T-helper 22 cell (primary cell): ENCODE measurements around the gene ADCK1.
"Not testable (repeated sequence)": the region's sequence is repeated elsewhere in the genome, so short reads cannot be mapped to it uniquely, and the experiment has no call there.

ENCODE experiments used
- DNase-seq: peaks from one replicate; pipeline ENCODE4 v3.0.0-alpha.2; 2020; ENCODE audit warnings: low read depth

Gene ADCK1

DNA sequence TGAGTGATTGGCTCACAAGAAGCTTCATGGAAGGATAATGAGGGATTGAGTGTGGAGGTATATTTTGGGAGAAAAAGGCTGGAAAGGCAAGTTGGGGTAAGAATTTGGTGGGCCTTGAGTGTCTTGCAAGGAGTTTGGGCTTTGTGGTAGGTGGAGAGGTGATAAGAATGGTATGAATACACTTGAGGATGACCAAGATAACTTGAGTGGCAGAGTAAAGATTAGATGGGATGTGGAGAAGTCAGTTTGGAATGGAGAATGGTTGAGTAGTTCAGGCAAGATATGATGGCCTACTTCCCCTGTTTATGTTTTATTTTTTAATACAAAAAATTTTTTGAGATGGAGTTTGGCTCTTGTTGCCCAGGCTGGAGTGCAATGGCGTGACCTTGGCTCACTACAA lies 9.1 kb downstream of the ADCK1 start:
- no peak for DNase-seq

GRCh38 chr14:77812028-77812427 lies 12.1 kb downstream of the ADCK1 start:
- DNase-seq: no peak

GRCh38 chr14:77812682-77813081 lies 12.8 kb downstream of the ADCK1 start:
- DNase-seq: not testable (repeated sequence)

GRCh38 chr14:77822307-77822706 lies 22.4 kb downstream of the ADCK1 start:
- no peak for DNase-seq

- DNase-seq: no peak
Observed at GRCh38 chr14:77822741-77823140, 22.8 kb downstream of the ADCK1 start.

DNA sequence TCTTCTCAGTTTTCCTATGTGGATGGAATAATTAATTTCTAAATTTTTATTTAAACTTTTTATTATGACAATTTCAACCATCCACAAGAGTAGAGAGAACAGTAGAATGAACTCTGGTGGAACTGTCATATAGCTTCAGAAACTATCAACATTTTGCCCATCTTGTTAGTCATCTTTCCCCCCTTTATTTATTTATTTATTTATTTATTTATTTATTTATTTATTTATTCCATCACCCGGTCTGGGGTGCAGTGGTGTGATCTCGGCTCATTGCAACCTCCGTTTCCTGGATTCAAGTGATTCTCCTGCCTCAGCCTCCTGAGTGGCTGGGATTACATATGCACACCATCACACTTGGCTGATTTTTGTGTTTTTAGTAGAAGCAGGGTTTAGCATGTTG lies 23.5 kb downstream of the ADCK1 start:
- DNase-seq: no peak

DNA sequence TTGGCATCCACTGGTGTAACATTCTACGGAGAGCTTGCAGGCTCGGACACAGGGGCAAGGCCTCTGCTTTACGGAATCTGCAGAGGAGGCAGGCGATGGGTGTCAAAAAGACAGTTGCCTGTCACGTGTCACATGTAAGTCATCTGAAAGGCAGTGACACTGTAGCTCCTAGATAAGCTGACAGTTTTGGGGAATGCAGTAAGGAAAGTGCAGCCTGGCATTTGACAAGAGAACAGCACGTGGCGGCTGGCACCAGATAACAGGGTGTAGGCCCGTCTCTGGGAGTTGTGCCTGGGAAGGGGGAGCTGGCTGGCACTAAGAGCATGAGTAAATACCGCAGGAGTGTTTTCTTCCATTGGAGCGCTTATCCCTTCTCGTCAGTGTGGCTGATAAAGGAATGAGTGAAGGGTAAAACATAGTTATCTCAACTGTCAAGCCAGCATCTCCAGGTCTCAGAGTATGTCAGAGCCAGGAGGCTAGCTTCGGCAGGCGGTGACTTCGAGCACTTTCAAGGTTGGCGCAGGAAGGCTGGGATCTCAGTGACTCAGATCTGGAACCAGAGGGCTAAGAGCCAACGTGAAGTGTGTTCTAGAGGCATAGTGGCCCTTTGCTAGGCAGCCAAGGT lies 26.1 kb downstream of the ADCK1 start:
- no peak for DNase-seq

GRCh38 chr14:77830692-77831091 lies 30.8 kb downstream of the ADCK1 start:
- no peak for DNase-seq

- DNase-seq: no peak
Observed at GRCh38 chr14:77832297-77832696, 32.4 kb downstream of the ADCK1 start.

- no peak for DNase-seq
Observed at GRCh38 chr14:77837926-77838325, 38.0 kb downstream of the ADCK1 start.

GRCh38 chr14:77838831-77839511 lies 39.1 kb downstream of the ADCK1 start:
- no peak for DNase-seq

GRCh38 chr14:77843195-77843594 lies 43.3 kb downstream of the ADCK1 start:
- no peak for DNase-seq

DNA sequence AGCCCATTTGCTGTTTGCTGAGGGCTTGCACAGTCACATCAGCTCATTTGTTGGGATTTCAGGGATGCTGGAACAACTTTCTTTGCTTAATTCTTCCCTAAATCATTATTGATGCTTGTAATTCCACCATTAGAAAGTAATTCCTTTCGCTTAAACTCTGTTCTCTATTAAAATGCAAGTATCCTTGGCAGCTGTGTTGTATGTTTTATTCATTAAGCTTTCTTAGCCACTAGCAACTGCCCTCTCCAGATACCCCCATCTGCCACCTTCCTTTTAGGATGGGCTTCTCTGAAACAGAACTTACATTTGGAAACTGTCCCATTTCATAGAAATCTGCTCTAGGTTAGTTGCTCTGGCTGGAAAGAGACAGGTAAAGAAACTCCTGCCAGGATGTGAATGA lies 43.7 kb downstream of the ADCK1 start:
- no peak for DNase-seq

GRCh38 chr14:77844802-77845201 lies 44.9 kb downstream of the ADCK1 start:
- no peak for DNase-seq

DNA sequence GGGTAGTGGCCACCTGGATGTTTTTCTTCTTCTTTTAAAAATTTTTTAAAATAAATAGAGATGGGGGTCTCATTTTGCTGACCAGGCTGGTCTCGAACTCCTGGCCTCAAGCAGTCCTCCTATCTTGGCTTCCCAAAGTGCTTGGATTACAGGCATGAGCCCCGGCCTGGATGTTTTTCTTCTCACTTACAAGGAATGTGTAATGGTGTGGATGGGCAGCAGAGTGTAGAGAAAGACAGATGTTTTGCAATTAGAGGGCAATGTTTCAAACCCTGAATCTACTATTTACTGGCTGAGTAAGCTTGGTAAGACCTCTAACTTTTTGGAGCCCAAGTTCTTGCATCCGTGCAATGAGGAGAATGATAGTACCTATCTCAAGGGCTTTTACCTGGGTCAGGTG lies 48.1 kb downstream of the ADCK1 start:
- no peak for DNase-seq

DNA sequence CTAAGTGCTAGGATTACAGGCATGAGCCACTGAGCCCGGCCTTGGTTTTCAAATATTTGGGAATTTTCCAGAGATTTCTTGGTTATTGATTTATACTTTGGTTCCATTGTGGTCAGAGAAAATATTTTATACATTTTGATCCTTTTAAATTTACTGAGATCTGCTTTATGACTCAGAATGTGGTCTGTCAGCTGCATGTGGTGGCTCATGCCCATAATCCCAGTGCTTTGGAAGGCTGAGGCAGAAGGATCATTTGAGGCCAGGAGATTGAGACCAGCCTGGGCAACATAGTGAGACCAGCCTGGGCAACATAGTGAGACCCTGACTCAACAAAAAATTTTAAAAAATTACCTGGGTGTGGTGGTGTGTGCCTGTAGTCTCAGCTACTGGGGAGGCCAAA lies 49.8 kb downstream of the ADCK1 start:
- DNase-seq: no peak

GRCh38 chr14:77853919-77854318 lies 54.0 kb downstream of the ADCK1 start:
- no peak for DNase-seq

DNA sequence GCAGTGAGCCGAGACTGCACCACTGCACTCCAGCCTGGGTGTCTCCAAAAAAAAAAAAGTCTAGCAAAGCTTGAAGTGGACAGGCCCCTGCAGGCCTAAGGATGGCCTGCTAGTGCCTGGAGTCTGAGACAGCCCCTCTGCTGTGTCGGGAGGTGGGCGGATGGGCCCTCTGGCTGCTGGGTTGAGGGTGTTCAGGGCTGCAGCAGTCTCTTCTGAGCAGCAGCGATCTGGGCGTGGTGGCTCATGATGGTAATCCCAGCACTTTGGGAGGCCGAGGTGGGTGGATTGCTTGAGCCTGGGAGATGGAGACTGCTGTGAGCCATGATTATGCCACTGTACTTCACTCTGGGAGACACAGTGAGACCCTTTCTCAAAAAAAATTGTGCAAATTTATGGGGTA lies 57.0 kb downstream of the ADCK1 start:
- DNase-seq: no peak

GRCh38 chr14:77859934-77860570 lies 60.1 kb downstream of the ADCK1 start:
- DNase-seq: no peak

DNA sequence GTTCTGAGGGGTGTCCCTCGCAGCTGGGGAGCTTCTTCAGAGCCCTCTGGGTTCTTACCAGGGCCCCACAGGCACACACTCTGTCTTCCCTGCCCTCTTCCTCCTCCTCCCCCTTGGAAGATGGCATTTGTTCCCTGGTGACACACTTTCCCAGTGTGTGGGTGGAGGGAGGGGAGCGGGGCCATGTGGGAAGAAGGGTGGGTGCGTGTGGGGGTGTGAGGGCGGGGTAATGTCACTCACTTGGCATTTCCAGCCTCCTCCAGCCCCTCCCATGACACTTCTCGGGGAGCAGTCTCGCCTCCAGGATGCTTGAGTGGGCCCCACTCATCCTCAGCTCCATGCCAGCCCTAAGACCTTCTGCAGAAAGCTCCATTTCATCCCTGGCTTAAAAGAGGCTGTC lies 61.3 kb downstream of the ADCK1 start:
- DNase-seq: no peak

- DNase-seq: peak; percentile 30
Observed at GRCh38 chr14:77862154-77862786, 62.4 kb downstream of the ADCK1 start.

DNA sequence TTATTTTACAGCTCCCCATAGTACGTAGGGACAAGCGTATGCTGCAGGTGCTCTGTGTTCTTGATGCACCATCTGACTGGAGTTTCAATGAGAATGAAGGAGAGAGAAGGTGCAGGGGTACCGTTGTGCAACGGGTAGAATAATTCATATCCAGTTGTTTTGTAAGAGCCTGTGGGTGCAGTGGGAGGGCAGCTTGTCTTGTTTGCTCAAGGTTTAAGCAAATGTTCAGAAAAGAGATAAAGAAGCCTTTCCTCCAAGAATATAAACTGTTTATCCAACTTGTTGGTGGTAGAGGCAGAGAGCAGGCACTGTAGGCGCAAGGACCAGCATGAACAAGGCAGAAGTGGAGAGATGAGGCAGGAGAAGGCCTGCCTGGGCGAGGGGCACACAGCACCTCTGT lies 64.2 kb downstream of the ADCK1 start:
- no peak for DNase-seq

DNA sequence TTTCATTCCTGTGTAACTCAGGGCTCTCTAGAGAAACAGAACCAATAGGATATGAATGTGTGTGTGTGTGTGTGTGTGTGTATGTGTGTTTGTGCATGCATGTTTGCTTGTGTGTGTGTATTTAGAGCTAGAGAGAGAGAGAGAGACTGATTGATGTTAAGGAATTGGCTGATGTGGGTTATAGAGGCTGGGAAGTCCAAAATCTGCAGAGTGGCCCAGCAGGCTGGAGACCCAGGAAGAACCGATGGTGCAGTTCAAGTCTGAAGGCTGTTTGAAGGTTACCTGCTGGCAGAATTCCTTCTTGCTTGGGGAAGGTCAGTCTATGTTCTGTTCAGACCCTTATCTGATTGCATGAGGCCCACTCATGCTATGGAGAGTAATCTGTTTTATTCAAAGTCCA lies 64.7 kb downstream of the ADCK1 start:
- DNase-seq: no peak
